ENCODE results near the gene TCTN2. TPM values are rescaled to one million over a fixed set of nuclear protein-coding genes. Genes with fewer than 3 reads are reported as not detected.

The TCTN2 gene
- total and polyA plus RNA-seq, 2 of the 8 experiments (the other 6 are each of a cell fraction or from before 2014, with no cell fraction given): 7.5 to 8.4 TPM

DNA sequence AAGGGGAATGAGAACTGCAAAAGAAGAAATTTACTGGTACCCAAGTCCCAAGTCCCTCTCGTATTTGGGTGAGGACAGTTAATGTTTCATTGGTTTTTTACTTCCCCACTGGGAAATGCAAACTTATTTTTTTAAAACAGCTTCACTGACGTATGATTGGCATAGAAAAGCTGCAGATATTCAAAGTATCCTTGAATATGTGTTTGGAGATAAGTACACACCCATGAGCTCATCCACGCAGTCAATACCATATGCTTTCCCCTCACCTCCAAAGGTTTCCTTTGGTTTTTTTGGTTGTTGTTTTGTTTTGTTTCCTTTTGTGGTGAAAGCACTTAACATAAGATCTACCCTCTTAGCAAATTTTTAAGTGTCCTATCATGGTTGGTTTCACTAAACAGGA lies 13.1 kb downstream of the TCTN2 start:
- TF ChIP-seq MAFK (IDR thresholded peaks at IDR 0.05; ENCODE audit: low read depth, low read length) (no peak), TEAD4 (IDR thresholded peaks at IDR 0.05; ENCODE audit: low read depth, low read length) (no peak), SUZ12 (IDR thresholded peaks at IDR 0.05; ENCODE audit: low read length) (no peak), EGR1 (IDR thresholded peaks at IDR 0.05; ENCODE audit: borderline replicate concordance, low read depth, low read length) (no peak), CEBPB (IDR thresholded peaks at IDR 0.05; ENCODE audit: low read depth, low read length) (no peak), SAP30 (IDR thresholded peaks at IDR 0.05; ENCODE audit: insufficient read depth, insufficient replicate concordance, low read length) (no peak)
- TF ChIP-seq, protein P1, sequence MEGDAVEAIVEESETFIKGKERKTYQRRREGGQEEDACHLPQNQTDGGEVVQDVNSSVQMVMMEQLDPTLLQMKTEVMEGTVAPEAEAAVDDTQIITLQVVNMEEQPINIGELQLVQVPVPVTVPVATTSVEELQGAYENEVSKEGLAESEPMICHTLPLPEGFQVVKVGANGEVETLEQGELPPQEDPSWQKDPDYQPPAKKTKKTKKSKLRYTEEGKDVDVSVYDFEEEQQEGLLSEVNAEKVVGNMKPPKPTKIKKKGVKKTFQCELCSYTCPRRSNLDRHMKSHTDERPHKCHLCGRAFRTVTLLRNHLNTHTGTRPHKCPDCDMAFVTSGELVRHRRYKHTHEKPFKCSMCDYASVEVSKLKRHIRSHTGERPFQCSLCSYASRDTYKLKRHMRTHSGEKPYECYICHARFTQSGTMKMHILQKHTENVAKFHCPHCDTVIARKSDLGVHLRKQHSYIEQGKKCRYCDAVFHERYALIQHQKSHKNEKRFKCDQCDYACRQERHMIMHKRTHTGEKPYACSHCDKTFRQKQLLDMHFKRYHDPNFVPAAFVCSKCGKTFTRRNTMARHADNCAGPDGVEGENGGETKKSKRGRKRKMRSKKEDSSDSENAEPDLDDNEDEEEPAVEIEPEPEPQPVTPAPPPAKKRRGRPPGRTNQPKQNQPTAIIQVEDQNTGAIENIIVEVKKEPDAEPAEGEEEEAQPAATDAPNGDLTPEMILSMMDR (IDR thresholded peaks at IDR 0.05; ENCODE audit: control extremely low read depth in 1 of 3, insufficient read depth in 1 of 3, low read depth in 1 of 3, low read length in 3 of 3): no peak
- TF ChIP-seq, protein P2, sequence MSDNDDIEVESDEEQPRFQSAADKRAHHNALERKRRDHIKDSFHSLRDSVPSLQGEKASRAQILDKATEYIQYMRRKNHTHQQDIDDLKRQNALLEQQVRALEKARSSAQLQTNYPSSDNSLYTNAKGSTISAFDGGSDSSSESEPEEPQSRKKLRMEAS (IDR thresholded peaks at IDR 0.05): no peak

More for the DNA sequence above, 13.1 kb downstream of the TCTN2 start:
- no peak overlapping the region for H3K14ac ChIP-seq (ENCODE audit: insufficient read length)
- FAIRE-seq: no peak
- no peak overlapping the region for H2BK5ac ChIP-seq (ENCODE audit: low read depth, low read length)
- DNase-seq (ENCODE audit: low read depth in 1 of 2, low spot score in 2 of 2): no peak
- H3K27me3 ChIP-seq (replicated peaks in 1 of 4; ENCODE audit: control insufficient read depth in 3 of 4, extremely low read depth in 1 of 4, insufficient read depth in 3 of 4, low read length in 3 of 4): no peaks in the 10 kb centered on the region
- no peaks in the 10 kb centered on the region for H3K4me1 ChIP-seq (replicated peaks in 1 of 4; ENCODE audit: control insufficient read depth in 3 of 4, insufficient read depth in 4 of 4, low read length in 3 of 4)
- no peak overlapping the region for H2BK120ac ChIP-seq (replicated peaks; ENCODE audit: low read depth, low read length)
- no peak overlapping the region for H3K4me3 ChIP-seq (ENCODE audit: extremely low read depth in 1 of 4, insufficient read depth in 2 of 4, low read depth in 3 of 4, low read length in 4 of 4)
- H2BK15ac ChIP-seq (ENCODE audit: low read length): no peak overlapping the region
- 98% methylated on average over 3 of the region's 3 CpGs; no CpG with 5 or more reads in 1 of the 2 experiments for WGBS, 2 experiments (ENCODE audit: extremely low coverage in 1 of 2, insufficient coverage in 1 of 2, insufficient read length in 1 of 2, insufficient replicate concordance in 2 of 2, low coverage in 1 of 2, low lambda C conversion rate in 2 of 2, missing lambda C conversion rate in 1 of 2)
- no peaks in the 10 kb centered on the region for H3K79me1 ChIP-seq (ENCODE audit: low read depth, low read length)
- ChIA-PET CTCF (ENCODE audit: partially characterized antibody) (no interaction called here), POLR2A (ENCODE audit: partially characterized antibody) (interaction anchor here (0.7 to 1.6 kb wide), 2 partner anchors 9 to 28 kb away, joined by 3 to 4 read pairs; partner anchors contain the start of gene ATP6V0A2)
- H3K4me2 ChIP-seq (ENCODE audit: insufficient read depth in 1 of 2, low read depth in 2 of 2, low read length in 2 of 2): no peak overlapping the region
- no peak overlapping the region for H4K5ac ChIP-seq (ENCODE audit: insufficient read length, low read depth, low read length)
- no peak overlapping the region for H4K91ac ChIP-seq (replicated peaks; ENCODE audit: insufficient read length, low read length)
- H2BK12ac ChIP-seq (ENCODE audit: low read depth, low read length): no peak overlapping the region
- no peak overlapping the region for H3K4ac ChIP-seq (replicated peaks; ENCODE audit: insufficient read length, low read depth, low read length)
- no peak overlapping the region for H3K56ac ChIP-seq (replicated peaks; ENCODE audit: insufficient read length, low read depth, low read length)
- no peaks in the 10 kb centered on the region for H3K79me2 ChIP-seq (ENCODE audit: control insufficient read depth in 1 of 2, insufficient read depth in 2 of 2, low read length in 2 of 2)
- no peak overlapping the region for H4K8ac ChIP-seq (ENCODE audit: extremely low read depth, insufficient read depth, low read length)
- no peak overlapping the region for H2AK5ac ChIP-seq (ENCODE audit: low read depth, low read length)
- H4K20me1 ChIP-seq (replicated peaks in 1 of 2; ENCODE audit: control insufficient read depth in 1 of 2, insufficient read depth in 2 of 2, low read length in 2 of 2): peaks cover 0 to 1% of the 10 kb centered on the region in 2 experiments
- H3K27ac ChIP-seq (ENCODE audit: low read depth, low read length): no peak overlapping the region
- no peaks in the 10 kb centered on the region; a peak in 2 of 8 replicates for H3K36me3 ChIP-seq (ENCODE audit: control insufficient read depth in 2 of 4, insufficient read depth in 4 of 4, low read length in 3 of 4)
- no peak overlapping the region for H2AFZ ChIP-seq (ENCODE audit: low read length)
- no peak overlapping the region for H3K9ac ChIP-seq (replicated peaks in 1 of 4; ENCODE audit: extremely low read depth in 1 of 4, low read depth in 3 of 4, low read length in 3 of 4)
- H3K9me3 ChIP-seq (ENCODE audit: insufficient read depth in 2 of 2, low read depth in 1 of 2, low read length in 1 of 2): no peaks in the 10 kb centered on the region
- H3K18ac ChIP-seq (ENCODE audit: extremely low read depth, low read length): no peak overlapping the region
- no peaks in the 10 kb centered on the region for H3K23me2 ChIP-seq (ENCODE audit: low read depth, low read length)
- no peak overlapping the region for H3K23ac ChIP-seq (ENCODE audit: insufficient read length)
- no peak overlapping the region for H2BK20ac ChIP-seq (ENCODE audit: low read length)

Data from H1 (cell line).